HFFc6 (cell line): ENCODE results near the gene PPA2. TPM values are rescaled to one million over a fixed set of nuclear protein-coding genes. Genes with fewer than 3 reads are reported as not detected.

ENCODE experiments used
- DNase-seq: peaks from one replicate; pipeline ENCODE4 v3.0.0-alpha.2; 2018
- H3K27ac Mint-ChIP-seq: 2 replicates; pipeline ENCODE4 v1.8.0; 2020; ENCODE audit warnings: mild to moderate bottlenecking, mixed read lengths
- H3K27me3 Mint-ChIP-seq: 2 replicates; pipeline ENCODE4 v1.8.0; 2021; ENCODE audit warnings: mild to moderate bottlenecking, moderate library complexity, mixed read lengths; ENCODE audit not compliant: insufficient read depth
- H3K36me3 Mint-ChIP-seq: 2 replicates; pipeline ENCODE4 v1.8.0; 2021; ENCODE audit warnings: low read depth, mixed read lengths
- H3K4me1 Mint-ChIP-seq: 2 replicates; pipeline ENCODE4 v1.8.0; 2020; ENCODE audit warnings: low read depth, mixed read lengths
- H3K4me3 Mint-ChIP-seq: 2 replicates; pipeline ENCODE4 v1.8.0; 2020; ENCODE audit warnings: mild to moderate bottlenecking, moderate library complexity, mixed read lengths
- H3K9me3 Mint-ChIP-seq: 2 replicates; pipeline ENCODE4 v1.8.0; 2020; ENCODE audit warnings: mild to moderate bottlenecking, mixed read lengths
- CTCF ChIP-seq: fragments of 200-600 bp; sonication (generic); IDR thresholded peaks from 2 replicates; pipeline ENCODE4 v1.5.0; 2021; ENCODE audit warnings: antibody characterized with exemption, mild to moderate bottlenecking
- total RNA-seq, 6 experiments: library from RNA; stranded (reverse); fragmentation: NEBNext Ultra II Directional; extraction: Animal tissue kit (Norgen Biotek cat#: 25700); gene quantifications; 2 replicates in 1 of 6; 3 replicates in 5 of 6; pipeline ENCODE4 v1.2.3, GENCODE V29; 2021

Gene PPA2
- total RNA-seq, 6 experiments from 2014 or later: 51.8 to 72.9 (median 59.8) TPM

- H3K27ac Mint-ChIP-seq: no peak overlapping the region
- no peak for DNase-seq
- no peaks in the 10 kb centered on the region for H3K9me3 Mint-ChIP-seq
- no peaks in the 10 kb centered on the region for H3K4me1 Mint-ChIP-seq
- peaks cover 24% of the 10 kb centered on the region for H3K36me3 Mint-ChIP-seq
- TF ChIP-seq CTCF: peak; percentile 58; the same call in 1 of the 2 replicates
- no peak overlapping the region for H3K4me3 Mint-ChIP-seq
- no peaks in the 10 kb centered on the region for H3K27me3 Mint-ChIP-seq
Measured at GRCh38 chr4:105440890-105441289, 33.0 kb downstream of the PPA2 start.

GRCh38 chr4:105437637-105438036 is 36.2 kb downstream of the PPA2 start:
- H3K4me1 Mint-ChIP-seq: peaks cover 5% of the 10 kb centered on the region; the same call in 1 of the 2 replicates
- H3K36me3 Mint-ChIP-seq: peaks cover 51% of the 10 kb centered on the region
- H3K9me3 Mint-ChIP-seq: peaks cover 5% of the 10 kb centered on the region; the same call in 1 of the 2 replicates
- H3K27ac Mint-ChIP-seq: no peak overlapping the region
- no peaks in the 10 kb centered on the region; the same call in 1 of the 2 replicates for H3K27me3 Mint-ChIP-seq
- H3K4me3 Mint-ChIP-seq: no peak overlapping the region
- no peak for TF ChIP-seq CTCF
- no peak for DNase-seq

- H3K36me3 Mint-ChIP-seq: peaks cover 55% of the 10 kb centered on the region
- no peak overlapping the region for H3K4me3 Mint-ChIP-seq
- TF ChIP-seq CTCF: no peak
- H3K27me3 Mint-ChIP-seq: no peaks in the 10 kb centered on the region; the same call in 1 of the 2 replicates
- H3K4me1 Mint-ChIP-seq: peaks cover 5% of the 10 kb centered on the region; the same call in 1 of the 2 replicates
- H3K27ac Mint-ChIP-seq: no peak overlapping the region
- H3K9me3 Mint-ChIP-seq: peaks cover 5% of the 10 kb centered on the region; the same call in 1 of the 2 replicates
- no peak for DNase-seq
Measured at GRCh38 chr4:105436414-105436813, 37.4 kb downstream of the PPA2 start.

- no peak overlapping the region for H3K27ac Mint-ChIP-seq
- peaks cover 56% of the 10 kb centered on the region for H3K36me3 Mint-ChIP-seq
- peaks cover 5% of the 10 kb centered on the region; the same call in 1 of the 2 replicates for H3K9me3 Mint-ChIP-seq
- no peaks in the 10 kb centered on the region; the same call in 1 of the 2 replicates for H3K27me3 Mint-ChIP-seq
- DNase-seq: no peak
- no peak for TF ChIP-seq CTCF
- peaks cover 5% of the 10 kb centered on the region; the same call in 1 of the 2 replicates for H3K4me1 Mint-ChIP-seq
- no peak overlapping the region for H3K4me3 Mint-ChIP-seq
Measured at GRCh38 chr4:105434940-105435339, 38.9 kb downstream of the PPA2 start.

GRCh38 chr4:105433421-105433820 is 40.4 kb downstream of the PPA2 start:
- Mint-ChIP-seq H3K27me3 (no peaks in the 10 kb centered on the region; the same call in 1 of the 2 replicates), H3K9me3 (peaks cover 5% of the 10 kb centered on the region; the same call in 1 of the 2 replicates), H3K27ac (no peak overlapping the region), H3K36me3 (peaks cover 57% of the 10 kb centered on the region), H3K4me3 (no peak overlapping the region), H3K4me1 (peaks cover 5% of the 10 kb centered on the region; the same call in 1 of the 2 replicates)
- no peak for DNase-seq
- TF ChIP-seq CTCF: no peak
